ENCODE measurements around the gene ADISSP. TPM values are rescaled to one million over a fixed set of nuclear protein-coding genes. Genes with fewer than 3 reads are reported as not detected.

The ADISSP gene
- total and polyA plus RNA-seq, 9 of the 15 experiments (the other 6 are each of a cell fraction or from before 2014, with no cell fraction given) = 1.4 to 70.6 (median 23.4) TPM

GRCh38 chr20:3784863-3785239 lies 17.3 kb upstream of the ADISSP start:
- TF ChIP-seq HDAC1 (IDR thresholded peaks at IDR 0.05) = 0 out of 4 replicates have a peak, but pooled peaks of 1 of the 2 experiments have one; percentile 10
- peak; percentile 39; the same call in 1 of the 2 replicates for TF ChIP-seq SUPT5H (IDR thresholded peaks at IDR 0.05)
- peak; percentile 32 for TF ChIP-seq POLR2B (IDR thresholded peaks at IDR 0.05; ENCODE audit: low read depth, partially characterized antibody)
- peak; percentile 9 for TF ChIP-seq KDM5B (IDR thresholded peaks at IDR 0.05; ENCODE audit: insufficient replicate concordance, low read depth, low read length)
- peak; percentile 95; the same call in 1 of the 2 replicates for TF ChIP-seq ZNF263 (CRISPR knock-in tag; IDR thresholded peaks at IDR 0.05; ENCODE audit: borderline replicate concordance)
- TF ChIP-seq, protein P1, sequence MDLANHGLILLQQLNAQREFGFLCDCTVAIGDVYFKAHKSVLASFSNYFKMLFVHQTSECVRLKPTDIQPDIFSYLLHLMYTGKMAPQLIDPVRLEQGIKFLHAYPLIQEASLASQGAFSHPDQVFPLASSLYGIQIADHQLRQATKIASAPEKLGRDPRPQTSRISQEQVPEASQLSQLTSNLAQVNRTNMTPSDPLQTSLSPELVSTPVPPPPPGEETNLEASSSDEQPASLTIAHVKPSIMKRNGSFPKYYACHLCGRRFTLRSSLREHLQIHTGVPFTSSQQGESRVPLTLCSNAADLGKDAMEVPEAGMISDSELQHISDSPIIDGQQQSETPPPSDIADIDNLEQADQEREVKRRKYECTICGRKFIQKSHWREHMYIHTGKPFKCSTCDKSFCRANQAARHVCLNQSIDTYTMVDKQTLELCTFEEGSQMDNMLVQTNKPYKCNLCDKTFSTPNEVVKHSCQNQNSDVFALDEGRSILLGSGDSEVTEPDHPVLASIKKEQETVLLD (IDR thresholded peaks at IDR 0.05) = peak; percentile 31; the same call in 1 of the 2 replicates
- TF ChIP-seq, protein P2, sequence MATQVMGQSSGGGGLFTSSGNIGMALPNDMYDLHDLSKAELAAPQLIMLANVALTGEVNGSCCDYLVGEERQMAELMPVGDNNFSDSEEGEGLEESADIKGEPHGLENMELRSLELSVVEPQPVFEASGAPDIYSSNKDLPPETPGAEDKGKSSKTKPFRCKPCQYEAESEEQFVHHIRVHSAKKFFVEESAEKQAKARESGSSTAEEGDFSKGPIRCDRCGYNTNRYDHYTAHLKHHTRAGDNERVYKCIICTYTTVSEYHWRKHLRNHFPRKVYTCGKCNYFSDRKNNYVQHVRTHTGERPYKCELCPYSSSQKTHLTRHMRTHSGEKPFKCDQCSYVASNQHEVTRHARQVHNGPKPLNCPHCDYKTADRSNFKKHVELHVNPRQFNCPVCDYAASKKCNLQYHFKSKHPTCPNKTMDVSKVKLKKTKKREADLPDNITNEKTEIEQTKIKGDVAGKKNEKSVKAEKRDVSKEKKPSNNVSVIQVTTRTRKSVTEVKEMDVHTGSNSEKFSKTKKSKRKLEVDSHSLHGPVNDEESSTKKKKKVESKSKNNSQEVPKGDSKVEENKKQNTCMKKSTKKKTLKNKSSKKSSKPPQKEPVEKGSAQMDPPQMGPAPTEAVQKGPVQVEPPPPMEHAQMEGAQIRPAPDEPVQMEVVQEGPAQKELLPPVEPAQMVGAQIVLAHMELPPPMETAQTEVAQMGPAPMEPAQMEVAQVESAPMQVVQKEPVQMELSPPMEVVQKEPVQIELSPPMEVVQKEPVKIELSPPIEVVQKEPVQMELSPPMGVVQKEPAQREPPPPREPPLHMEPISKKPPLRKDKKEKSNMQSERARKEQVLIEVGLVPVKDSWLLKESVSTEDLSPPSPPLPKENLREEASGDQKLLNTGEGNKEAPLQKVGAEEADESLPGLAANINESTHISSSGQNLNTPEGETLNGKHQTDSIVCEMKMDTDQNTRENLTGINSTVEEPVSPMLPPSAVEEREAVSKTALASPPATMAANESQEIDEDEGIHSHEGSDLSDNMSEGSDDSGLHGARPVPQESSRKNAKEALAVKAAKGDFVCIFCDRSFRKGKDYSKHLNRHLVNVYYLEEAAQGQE (IDR thresholded peaks at IDR 0.05; ENCODE audit: borderline replicate concordance) = no peak
- TF ChIP-seq, protein P2 (CRISPR knock-in tag; IDR thresholded peaks at IDR 0.05; ENCODE audit: low read depth) = no peak
- TF ChIP-seq, protein P3, sequence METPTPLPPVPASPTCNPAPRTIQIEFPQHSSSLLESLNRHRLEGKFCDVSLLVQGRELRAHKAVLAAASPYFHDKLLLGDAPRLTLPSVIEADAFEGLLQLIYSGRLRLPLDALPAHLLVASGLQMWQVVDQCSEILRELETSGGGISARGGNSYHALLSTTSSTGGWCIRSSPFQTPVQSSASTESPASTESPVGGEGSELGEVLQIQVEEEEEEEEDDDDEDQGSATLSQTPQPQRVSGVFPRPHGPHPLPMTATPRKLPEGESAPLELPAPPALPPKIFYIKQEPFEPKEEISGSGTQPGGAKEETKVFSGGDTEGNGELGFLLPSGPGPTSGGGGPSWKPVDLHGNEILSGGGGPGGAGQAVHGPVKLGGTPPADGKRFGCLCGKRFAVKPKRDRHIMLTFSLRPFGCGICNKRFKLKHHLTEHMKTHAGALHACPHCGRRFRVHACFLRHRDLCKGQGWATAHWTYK (CRISPR knock-in tag; IDR thresholded peaks at IDR 0.05) = no peak
- TF ChIP-seq ZNF766 (CRISPR knock-in tag; conservative IDR thresholded peaks at IDR 0.05) = no peak
- FAIRE-seq = no peak
- 50% methylated on average over 3 of the region's 6 CpGs for WGBS (ENCODE audit: insufficient coverage, low coverage, missing lambda C conversion rate)
- Histone ChIP-seq H3K79me2 (ENCODE audit: control insufficient read depth, insufficient read depth, low read length) (peaks cover 31% of the 10 kb centered on the region), H3K4me1 (replicated peaks in 1 of 2; ENCODE audit: control insufficient read depth in 2 of 2, insufficient read depth in 2 of 2, low read length in 2 of 2) (peaks cover 8 to 34% of the 10 kb centered on the region in 2 experiments; a peak in 3 of 5 replicates), H3K36me3 (ENCODE audit: control insufficient read depth, insufficient read depth, low read length) (peaks cover 21% of the 10 kb centered on the region; the same call in 1 of the 3 replicates), H3K9me1 (ENCODE audit: control insufficient read depth, insufficient read depth, low read length) (no peaks in the 10 kb centered on the region), H3K4me3 (peak overlapping the region; percentile 58), H3K27ac (ENCODE audit: extremely low read depth, low read depth, low read length) (no peak overlapping the region; the same call in 2 of the 3 replicates), H2AFZ (ENCODE audit: low read depth, low read length) (no peak overlapping the region), H3K9me3 (replicated peaks; ENCODE audit: control insufficient read depth, insufficient read depth, low read depth, low read length) (no peaks in the 10 kb centered on the region), H3K4me2 (ENCODE audit: insufficient read depth, low read length) (peak overlapping the region; percentile 86), H3K9ac (ENCODE audit: insufficient read depth in 1 of 2, low read depth in 2 of 2, low read length in 2 of 2) (peak overlapping the region in 1 of 2 experiments; percentile 93; a peak in 2 of 4 replicates), H4K20me1 (replicated peaks; ENCODE audit: control insufficient read depth, insufficient read depth, low read length) (peaks cover 6% of the 10 kb centered on the region), H3K27me3 (ENCODE audit: control insufficient read depth in 2 of 2, insufficient read depth in 2 of 2, low read length in 2 of 2) (no peaks in the 10 kb centered on the region)
- no peak for DNase-seq (ENCODE audit: extremely low read depth in 1 of 4, low spot score in 3 of 4)
- intact Hi-C loops (cut with micrococcal nuclease) = loop anchor here (5.0 to 10.0 kb wide), 3 partner anchors 62 to 410 kb away; partner anchors contain the start of gene MAVS
- ChIA-PET CTCF (ENCODE audit: low intra/inter-chr PET ratio) (no interaction called here), POLR2A (interaction anchor here (0.6 kb wide), 2 partner anchors 84 to 393 kb away, joined by 3 read pairs; no protein-coding TSS in a partner anchor)
- in situ Hi-C loops (cut with MboI) = no loop called here
- BruUV-seq (replicated peaks) = no TSS peak
- ATAC-seq = no peak

Measured in K562 (cell line).